T-helper 1 cell treated with Interleukin-12 subunit alpha and Interleukin-12 subunit beta and Interleukin-4 antibody, amounts not matched to agents 30 ng/mL and 1 ng/mL, for 36 hours (primary cell): Measurements from ENCODE around the gene CITED2. TPM values are rescaled to one million over a fixed set of nuclear protein-coding genes. Genes with fewer than 3 reads are reported as not detected.
"Not testable (repeated sequence)": the region's sequence is repeated elsewhere in the genome, so short reads cannot be mapped to it uniquely, and the experiment has no call there.

ENCODE experiments used
- intact Hi-C: fragments of 100-400 bp; cut with micrococcal nuclease; formaldehyde crosslinking; loops from one replicate; pipeline ENCODE4 v1.15.1; 2024
- total RNA-seq: library from RNA; stranded (reverse); gene quantifications from 2 replicates; pipeline ENCODE4 v1.2.3, GENCODE V29; 2022

The CITED2 gene, protein sequence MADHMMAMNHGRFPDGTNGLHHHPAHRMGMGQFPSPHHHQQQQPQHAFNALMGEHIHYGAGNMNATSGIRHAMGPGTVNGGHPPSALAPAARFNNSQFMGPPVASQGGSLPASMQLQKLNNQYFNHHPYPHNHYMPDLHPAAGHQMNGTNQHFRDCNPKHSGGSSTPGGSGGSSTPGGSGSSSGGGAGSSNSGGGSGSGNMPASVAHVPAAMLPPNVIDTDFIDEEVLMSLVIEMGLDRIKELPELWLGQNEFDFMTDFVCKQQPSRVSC
- total RNA-seq, result 58.7 and 61.4 TPM in 2 replicates

GRCh38 chr6:139374357-139375225, at the start of gene CITED2:
Gene CITED2, minus strand, starts transcription at chr6:139374648. Its CDS starts 704 bp downstream, at chr6:139373944.
- intact Hi-C loops, result loop anchor here (1.0 to 10.0 kb wide), 20 partner anchors 51 to 1435 kb away; partner anchors contain the start of genes ABRACL, CCDC28A, PERP and REPS1

DNA sequence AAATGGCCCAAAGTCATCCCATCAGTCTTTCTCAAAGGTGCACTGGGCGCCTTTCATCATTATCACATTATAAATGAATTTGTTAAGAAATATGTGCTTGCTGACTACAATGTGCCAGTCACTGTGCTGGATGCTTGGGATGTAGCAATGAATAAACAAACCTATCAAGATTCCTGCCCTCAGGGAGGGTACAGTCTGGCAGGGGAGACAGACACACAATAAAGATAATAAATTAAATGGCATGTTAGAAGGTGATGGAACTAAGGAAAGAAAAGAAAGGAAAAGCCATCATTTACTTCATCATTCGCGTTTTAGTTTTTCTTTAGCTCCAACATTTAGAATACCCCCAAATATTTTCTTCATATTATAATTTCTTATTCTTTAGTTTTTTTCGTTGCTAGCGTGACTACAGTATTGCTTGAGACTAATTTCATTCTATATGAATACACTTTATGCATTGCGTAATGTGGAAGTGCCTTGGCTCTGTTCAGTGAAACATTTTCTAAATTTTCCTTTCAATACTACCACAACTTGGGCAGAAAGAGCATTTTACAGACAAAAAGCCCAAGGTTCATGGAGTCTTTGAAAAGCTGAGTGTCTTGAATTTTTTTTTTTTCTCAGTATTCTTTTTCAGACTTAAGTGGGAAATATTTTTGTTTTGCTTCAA, 48.7 kb upstream of the CITED2 start:
- intact Hi-C loops, result no loop called here

DNA sequence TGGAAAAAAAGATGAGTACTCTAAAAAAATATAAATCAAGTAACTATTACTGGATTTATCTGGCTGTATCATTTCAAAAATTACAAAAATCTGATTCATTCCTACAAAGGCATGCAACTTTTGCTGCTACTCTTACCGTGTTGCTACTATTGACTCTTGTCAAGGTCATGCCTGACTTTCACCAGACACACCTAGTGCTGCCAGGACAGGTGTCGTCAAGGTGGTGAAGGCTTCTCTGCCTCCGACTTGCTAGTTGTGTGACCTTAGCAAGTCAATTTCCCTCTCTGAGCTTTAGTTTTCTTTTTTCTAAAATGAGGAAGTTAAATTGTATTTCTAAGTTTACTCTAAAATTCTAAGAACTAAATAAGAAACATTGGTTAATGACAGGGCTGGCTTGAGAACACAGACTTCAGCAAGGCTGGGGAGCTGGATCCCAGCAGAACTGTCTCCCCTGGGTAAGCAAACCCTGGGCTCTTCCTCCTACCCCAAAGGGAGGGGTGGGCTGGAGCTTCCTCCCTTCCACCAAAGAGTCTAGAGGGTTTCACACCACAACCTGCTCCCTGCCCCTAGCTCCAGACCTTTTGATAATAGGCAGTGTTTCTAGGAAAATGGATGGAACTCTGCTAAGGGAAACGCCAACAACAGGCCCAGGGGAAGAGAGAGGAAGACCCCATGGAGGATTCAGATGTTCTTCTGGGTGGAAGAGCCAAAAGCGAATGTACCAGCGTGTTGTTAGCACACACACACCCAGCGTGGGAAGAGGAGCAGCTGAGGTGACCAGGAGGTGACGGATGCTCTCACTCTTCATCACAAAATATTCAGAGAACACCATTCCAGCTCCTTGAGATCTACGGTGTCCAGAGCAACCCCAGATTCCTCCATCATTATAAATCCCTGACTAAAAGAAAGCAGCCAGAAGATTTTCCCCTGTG, 47.9 kb upstream of the CITED2 start:
- intact Hi-C loops, result no loop called here

DNA sequence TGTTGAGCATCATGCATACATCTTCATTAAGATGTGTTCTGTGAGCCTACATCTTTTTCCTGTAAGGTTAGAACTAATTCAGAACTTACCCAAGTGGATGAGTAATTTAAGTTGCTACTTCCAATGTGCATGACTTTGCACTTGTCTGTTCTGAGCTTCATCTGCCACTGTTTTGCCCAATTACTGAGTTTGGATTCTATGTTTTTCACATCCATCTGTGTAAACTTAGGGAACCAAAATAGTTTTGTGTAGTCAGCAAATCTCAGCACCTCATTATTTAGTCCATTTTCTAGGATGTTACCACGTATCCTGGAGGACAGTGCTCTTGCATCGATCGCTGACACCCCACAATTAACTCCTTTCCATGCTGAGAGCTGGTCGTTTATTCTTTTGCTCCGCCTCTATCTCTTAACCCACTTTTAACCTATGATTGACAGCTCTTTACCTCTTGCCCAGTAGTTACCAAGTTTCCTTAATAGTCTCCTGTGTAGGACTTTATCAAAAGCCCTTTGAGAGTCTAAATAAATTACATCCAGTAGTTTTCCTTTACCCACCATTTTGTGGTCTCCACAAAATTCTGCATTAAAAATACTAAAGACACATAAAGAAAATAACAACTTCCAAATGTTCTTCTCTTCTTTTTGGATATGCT, 44.2 kb upstream of the CITED2 start:
- intact Hi-C loops, result no loop called here

DNA sequence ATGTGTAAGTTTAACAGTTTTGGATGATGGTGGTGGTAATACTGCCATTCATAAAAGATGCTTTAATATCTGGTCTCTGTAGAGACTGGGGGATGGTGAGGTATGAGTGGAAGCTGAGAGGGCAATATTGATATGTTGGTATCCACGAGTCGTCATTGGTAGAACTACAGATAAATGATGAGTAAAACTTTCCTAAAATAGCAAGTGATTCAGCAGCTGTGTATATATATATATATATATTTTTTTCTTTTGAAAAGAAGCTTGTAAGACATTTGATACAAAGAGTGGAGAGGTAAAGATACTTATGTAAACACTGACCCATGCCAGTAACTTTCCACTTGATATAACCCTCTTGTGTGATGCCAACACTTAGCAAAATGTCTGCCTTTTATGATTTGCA, 41.7 kb upstream of the CITED2 start:
- intact Hi-C loops, result no loop called here

GRCh38 chr6:139415365-139415764, 40.9 kb upstream of the CITED2 start:
- intact Hi-C loops, result no loop called here

DNA sequence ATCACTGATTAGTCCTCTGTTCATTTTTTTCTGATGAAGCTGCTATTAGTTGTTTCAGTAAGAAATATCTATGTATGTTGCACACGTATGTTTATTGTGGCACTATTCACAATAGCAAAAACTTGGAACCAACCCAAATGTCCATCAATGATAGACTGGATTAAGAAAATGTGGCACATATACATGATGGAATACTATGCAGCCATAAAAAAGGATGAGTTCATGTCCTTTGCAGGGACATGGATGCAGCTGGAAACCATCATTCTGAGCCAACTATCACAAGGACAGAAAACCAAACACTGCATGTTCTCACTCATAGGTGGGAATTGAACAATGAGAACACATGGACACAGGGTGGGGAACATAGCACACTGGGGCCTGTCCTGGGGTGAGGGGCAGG, 37.7 kb upstream of the CITED2 start:
- intact Hi-C loops, result not testable (repeated sequence)

- intact Hi-C loops, result no loop called here
These were observed 34.6 kb upstream of the CITED2 start for GRCh38 chr6:139409026-139409425.

- intact Hi-C loops, result no loop called here
These were observed 33.3 kb upstream of the CITED2 start for GRCh38 chr6:139407718-139408222.

DNA sequence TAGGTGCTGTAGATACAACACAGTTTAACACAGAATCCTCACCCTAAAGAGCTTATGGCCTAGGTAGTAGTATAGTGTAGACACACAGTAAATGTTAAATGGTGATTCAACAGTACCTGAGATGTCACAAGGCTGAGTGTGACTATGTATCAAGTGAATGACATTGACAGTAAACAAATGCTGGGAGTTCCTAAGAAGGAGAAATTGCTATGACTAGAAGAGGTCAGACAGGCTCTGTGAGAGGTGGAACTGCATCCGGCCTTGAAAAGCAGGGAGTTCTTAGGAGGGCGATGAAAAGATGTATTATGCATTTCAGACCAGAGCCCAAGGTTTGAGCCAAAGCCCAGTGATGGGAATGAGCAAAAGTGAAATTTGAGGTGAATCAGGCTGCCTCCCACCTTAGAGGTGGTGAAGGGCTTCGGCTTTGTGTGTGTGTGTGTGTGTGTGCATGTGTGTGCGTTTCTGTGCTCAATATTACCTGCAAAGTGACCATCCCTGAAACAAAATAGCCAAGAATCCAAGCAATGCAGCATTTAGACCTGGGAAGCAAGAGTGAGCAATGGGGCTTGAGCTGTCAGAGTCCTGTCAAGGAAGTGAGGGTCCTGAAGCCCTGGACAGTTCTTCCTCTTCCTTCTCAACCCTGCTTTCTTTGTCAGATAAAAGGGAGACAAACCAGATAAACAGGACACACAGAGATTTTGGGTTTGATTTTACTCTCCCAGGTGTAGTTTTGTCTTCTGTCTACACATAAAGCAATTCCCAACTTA, 32.3 kb upstream of the CITED2 start:
- intact Hi-C loops, result no loop called here

DNA sequence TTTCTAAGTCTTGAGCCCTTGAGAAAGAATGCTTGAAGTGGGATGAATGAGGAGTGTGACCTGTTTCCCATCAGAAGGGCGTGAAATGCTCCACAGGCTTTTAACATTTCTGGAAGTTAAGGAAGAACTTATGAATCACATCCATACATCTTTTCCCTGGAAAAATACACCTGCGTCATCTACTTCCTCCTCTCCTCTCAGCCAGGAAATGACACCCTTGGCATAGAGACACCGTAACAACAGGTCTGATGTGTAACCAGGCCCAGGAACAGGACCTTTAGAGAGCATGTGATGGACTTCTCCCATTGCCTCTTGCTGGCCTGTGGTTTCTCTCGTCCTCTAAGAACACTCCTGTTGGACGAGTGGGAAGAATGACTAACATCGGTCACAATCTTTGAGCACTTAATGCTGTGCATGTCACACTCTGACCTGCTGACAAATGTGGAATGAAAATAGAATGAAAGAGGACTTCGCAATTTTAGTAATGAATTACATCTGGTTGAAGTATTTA, 28.5 kb upstream of the CITED2 start:
- intact Hi-C loops, result no loop called here

- intact Hi-C loops, result no loop called here
These were observed 24.2 kb upstream of the CITED2 start for GRCh38 chr6:139398658-139399057.

DNA sequence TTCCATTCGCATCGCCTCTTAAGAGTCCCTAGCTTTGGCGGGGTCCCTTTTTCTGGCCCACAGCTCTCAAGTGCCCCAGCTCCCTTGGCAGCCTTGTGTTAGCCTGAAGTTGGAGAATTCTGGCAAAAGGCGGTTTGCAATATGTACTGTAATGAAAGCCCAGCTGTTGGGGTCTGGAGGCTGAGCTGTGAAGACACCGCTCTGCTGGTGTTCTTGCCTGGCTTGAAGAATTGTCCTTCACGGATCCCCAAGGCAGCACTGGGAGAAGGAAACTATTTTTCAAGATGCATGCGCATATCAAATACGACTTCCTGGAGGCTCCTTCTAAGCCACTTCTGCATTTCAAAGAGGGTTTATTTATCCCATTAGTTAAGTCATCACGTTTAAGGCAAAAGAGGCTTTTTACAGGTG, 21.4 kb upstream of the CITED2 start:
- intact Hi-C loops, result no loop called here

DNA sequence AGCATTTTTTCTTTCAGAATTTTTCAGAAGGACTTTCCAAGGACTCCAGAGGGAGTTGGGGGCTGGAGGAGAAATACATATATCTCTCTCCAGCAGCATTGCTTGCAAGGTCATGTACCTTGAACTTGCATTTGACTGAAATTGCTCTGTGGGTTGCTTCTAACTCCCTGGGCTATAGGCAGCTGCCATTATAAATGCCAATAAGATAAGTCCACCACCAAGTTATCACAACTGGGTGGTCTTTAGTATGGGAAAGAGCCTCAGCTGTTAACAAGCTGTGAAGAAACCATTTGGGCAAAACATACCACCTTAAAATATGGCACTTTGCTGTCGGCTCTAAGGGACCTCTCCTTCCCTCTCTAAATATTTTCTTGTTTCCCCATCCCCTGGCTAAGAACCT, 20.9 kb upstream of the CITED2 start:
- intact Hi-C loops, result no loop called here

DNA sequence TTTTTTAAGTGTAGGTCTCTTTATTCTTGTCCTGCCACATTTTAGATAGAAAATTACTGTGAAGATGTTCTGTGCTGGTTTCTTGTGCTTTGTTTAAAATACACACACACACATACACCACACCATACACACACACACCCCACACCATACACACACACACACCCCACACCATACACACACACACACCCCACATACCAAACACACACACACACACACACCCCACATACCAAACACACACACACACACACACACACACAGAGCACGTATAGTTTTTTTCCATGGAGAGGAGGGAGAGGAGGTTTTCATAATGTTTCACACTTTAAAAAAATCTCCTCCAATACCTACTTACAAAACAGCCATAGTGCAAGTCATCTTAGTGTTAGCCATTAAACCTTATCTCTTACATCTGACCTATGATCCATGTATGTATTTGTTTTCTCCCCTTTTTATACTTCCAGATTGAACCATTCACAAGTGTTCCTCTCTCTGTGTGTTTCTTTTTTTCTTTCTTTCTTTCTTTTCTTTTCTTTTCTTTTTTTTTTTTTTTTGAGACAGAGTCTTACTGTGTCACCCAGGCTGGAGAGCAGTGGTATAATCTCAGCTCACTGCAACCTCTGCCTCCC, 19.7 kb upstream of the CITED2 start:
- intact Hi-C loops, result no loop called here

DNA sequence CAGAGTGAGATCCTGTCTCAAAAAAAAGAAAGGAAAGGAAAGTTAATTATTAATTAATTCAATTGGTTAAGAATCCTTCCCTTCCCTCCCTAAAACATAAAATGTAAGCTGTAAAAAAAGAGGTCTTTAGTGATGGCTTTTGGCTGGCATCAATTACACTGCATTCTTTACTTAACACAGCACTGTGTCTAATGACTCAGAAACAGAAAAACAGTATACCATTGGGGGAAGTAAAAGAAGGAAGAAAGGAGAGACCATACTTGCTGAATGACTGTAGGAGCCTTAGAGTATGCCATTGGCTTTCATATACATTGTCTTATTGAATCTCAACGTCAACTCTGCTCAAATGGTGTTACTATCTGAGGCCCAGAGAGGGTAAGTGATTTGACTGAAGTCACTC, 18.3 kb upstream of the CITED2 start:
- intact Hi-C loops, result no loop called here

DNA sequence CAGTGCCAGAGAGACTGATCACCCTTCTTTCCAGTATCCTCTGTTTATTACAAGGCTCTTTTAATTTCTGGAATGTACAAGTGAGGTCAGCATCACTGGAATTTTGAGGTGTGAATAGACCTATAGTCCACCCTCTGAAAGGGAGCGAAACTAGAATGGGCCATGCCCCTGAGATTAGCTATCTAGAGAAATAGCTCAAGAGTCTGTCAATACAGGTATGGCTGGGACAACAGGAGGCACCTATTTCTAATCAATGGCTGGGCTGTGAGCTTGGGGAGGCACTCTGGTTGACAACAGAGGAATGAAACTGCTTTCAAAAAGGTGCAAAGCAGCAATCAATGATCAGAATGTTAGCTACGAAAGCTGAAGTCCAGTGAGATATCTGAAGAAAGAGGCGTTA, 17.3 kb upstream of the CITED2 start:
- intact Hi-C loops, result no loop called here

GRCh38 chr6:139390447-139390846, 16.0 kb upstream of the CITED2 start:
- intact Hi-C loops, result no loop called here

DNA sequence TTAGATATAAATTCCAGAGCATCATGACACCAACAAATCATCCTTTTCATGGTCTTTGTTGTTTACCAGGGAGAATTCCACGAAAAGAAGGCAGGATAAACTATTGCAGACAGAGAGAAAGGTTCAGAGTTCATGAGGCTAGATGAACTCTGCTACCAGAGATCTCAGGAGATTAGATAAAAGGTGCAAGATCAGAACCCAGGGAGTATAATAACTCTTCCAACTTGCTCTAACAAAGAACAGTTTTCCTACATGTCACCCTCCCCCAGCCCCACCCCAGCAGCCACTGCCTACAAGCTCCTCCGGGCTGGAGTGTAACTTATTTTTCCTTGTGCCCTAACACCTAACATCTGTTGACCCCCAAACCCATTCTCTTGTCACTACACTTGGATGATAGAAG, 13.9 kb upstream of the CITED2 start:
- intact Hi-C loops, result no loop called here
